Large intestine (tissue), 3 donors: ENCODE measurements around the gene MAP3K7CL. TPM values are rescaled to one million over a fixed set of nuclear protein-coding genes. Genes with fewer than 3 reads are reported as not detected.
"Not testable (repeated sequence)": the region's sequence is repeated elsewhere in the genome, so short reads cannot be mapped to it uniquely, and the experiment has no call there.

Experiments used
- DNase-seq, 2 donors: peaks; one replicate each; pipeline versions ENCODE4 v3.0.0 to v3.0.0-alpha.2; 2013
- H3K27ac ChIP-seq: one replicate; pipeline ENCODE4 v1.5.1; 2013; ENCODE audit warnings: low read length
- H3K27me3 ChIP-seq: 2 replicates; pipeline ENCODE4 v1.6.1; 2013; ENCODE audit warnings: low read length; ENCODE audit not compliant: control insufficient read depth, insufficient read depth
- H3K36me3 ChIP-seq: 2 replicates; pipeline ENCODE4 v1.6.1; 2013; ENCODE audit warnings: low read length; ENCODE audit not compliant: control insufficient read depth, insufficient read depth
- H3K4me1 ChIP-seq: one replicate; pipeline ENCODE4 v1.6.1; 2013; ENCODE audit warnings: low read length; ENCODE audit not compliant: control insufficient read depth, insufficient read depth
- H3K4me3 ChIP-seq: one replicate; pipeline ENCODE4 v1.5.1; 2013; ENCODE audit warnings: low read length
- H3K9me3 ChIP-seq: one replicate; pipeline ENCODE4 v1.6.1; 2013; ENCODE audit warnings: mild to moderate bottlenecking, low read depth, low read length, moderate library complexity; ENCODE audit not compliant: control insufficient read depth
- WGBS: methylation state at CpG from one replicate; pipeline ENCODE4 v1.1.5; 2013; ENCODE audit warnings: low lambda C conversion rate; ENCODE audit not compliant: insufficient coverage; 5-methylcytosine and 5-hydroxymethylcytosine counted together
- polyA plus RNA-seq: library from polyadenylated mRNA; unstranded; fragments of 120-200 nt; gene quantifications from one replicate; pipeline ENCODE4 v1.2.1, GENCODE V29; 2013

Gene MAP3K7CL
- polyA plus RNA-seq, 1 donor = 6.5 TPM

GRCh38 chr21:29166853-29167252 lies 36.4 kb downstream of the MAP3K7CL start:
- no peaks in the 10 kb centered on the region for H3K36me3 ChIP-seq
- no peaks in the 10 kb centered on the region for H3K9me3 ChIP-seq
- H3K4me1 ChIP-seq = no peaks in the 10 kb centered on the region
- no peak overlapping the region for H3K4me3 ChIP-seq
- H3K27ac ChIP-seq = no peak overlapping the region
- no peaks in the 10 kb centered on the region for H3K27me3 ChIP-seq
- no CpG with 5 or more reads among the region's 1 CpG for WGBS
- no peak for DNase-seq

GRCh38 chr21:29167481-29167880 lies 37.0 kb downstream of the MAP3K7CL start:
- DNase-seq, H3K36me3 ChIP-seq, H3K4me3 ChIP-seq, H3K4me1 ChIP-seq, H3K27ac ChIP-seq, H3K9me3 ChIP-seq, H3K27me3 ChIP-seq: not testable (repeated sequence)
- WGBS = no CpG with 5 or more reads among the region's 8 CpGs

DNA sequence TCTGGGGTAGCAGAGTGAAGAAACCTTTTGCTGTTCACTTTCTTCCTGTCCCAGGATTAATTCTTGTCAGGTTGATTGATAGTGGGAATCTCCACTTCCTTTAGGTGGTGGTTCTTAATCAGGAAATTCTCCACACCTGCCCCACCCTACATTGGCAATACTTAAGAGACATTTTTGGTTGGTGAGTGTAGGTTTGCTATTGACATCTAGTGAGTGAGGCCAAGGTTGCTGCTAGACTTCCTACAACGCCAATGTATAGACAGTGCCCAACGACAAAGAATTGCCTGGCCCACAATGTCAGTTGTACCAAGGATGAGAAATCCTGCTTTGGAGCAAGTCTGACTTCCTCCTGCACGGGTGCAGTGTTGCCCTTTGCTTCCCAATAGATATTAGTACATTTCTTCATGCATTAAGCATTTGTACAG lies 38.5 kb downstream of the MAP3K7CL start:
- Histone ChIP-seq H3K27me3 (no peaks in the 10 kb centered on the region), H3K4me3 (no peak overlapping the region), H3K27ac (no peak overlapping the region), H3K9me3 (no peaks in the 10 kb centered on the region), H3K4me1 (no peaks in the 10 kb centered on the region), H3K36me3 (no peaks in the 10 kb centered on the region)
- DNase-seq = no peak
- no CpG with 5 or more reads among the region's 3 CpGs for WGBS

DNA sequence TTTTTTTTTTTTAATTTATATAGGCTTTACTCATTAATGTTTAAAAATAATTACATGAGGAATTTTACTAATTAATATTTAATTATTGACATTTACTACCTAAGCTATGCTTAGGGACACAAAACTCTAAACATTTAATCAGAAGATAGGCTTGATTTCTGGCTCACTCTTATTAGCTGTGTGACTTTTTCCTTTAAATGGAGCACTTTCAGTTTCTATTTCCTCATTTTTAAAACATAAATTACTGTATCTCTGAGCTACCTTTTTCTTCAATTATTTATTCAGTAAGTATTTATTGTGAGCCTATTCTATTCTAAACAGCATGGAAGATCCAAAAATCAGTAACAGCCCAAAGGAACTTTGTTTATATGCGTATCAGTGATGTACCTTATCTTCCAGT lies 40.5 kb downstream of the MAP3K7CL start:
- H3K27me3 ChIP-seq = no peaks in the 10 kb centered on the region
- no peak overlapping the region for H3K4me3 ChIP-seq
- H3K9me3 ChIP-seq = no peaks in the 10 kb centered on the region
- no peak overlapping the region for H3K27ac ChIP-seq
- no peak for DNase-seq
- WGBS = no CpG with 5 or more reads among the region's 1 CpG
- peaks cover 3% of the 10 kb centered on the region for H3K4me1 ChIP-seq
- no peaks in the 10 kb centered on the region for H3K36me3 ChIP-seq

GRCh38 chr21:29172282-29172681 lies 41.8 kb downstream of the MAP3K7CL start:
- Histone ChIP-seq H3K4me1 (peaks cover 3% of the 10 kb centered on the region), H3K27me3 (no peaks in the 10 kb centered on the region), H3K36me3 (no peaks in the 10 kb centered on the region), H3K4me3 (no peak overlapping the region), H3K27ac (no peak overlapping the region), H3K9me3 (no peaks in the 10 kb centered on the region)
- no peak for DNase-seq
- WGBS = no CpG with 5 or more reads among the region's 1 CpG

DNA sequence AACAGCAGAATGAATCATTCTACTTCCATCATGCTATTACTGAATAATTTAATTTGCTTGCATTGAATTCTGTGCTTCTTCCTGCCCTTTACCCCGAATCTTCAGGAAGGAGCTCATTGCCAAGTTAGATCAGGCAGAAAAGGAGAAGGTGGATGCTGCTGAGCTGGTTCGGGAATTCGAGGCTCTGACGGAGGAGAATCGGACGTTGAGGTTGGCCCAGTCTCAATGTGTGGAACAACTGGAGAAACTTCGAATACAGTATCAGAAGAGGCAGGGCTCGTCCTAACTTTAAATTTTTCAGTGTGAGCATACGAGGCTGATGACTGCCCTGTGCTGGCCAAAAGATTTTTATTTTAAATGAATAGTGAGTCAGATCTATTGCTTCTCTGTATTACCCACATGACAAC lies 44.2 kb downstream of the MAP3K7CL start:
- WGBS = 98% methylated on average over 6 of the region's 9 CpGs
- Histone ChIP-seq H3K4me3 (no peak overlapping the region), H3K27ac (no peak overlapping the region), H3K4me1 (peaks cover 14% of the 10 kb centered on the region), H3K27me3 (no peaks in the 10 kb centered on the region), H3K9me3 (no peaks in the 10 kb centered on the region), H3K36me3 (no peaks in the 10 kb centered on the region)
- DNase-seq = no peak

- DNase-seq = peak in 1 of 2 donors; percentile 29
- 86% methylated on average over 2 of the region's 3 CpGs for WGBS
- no peak overlapping the region for H3K4me3 ChIP-seq
- no peaks in the 10 kb centered on the region for H3K36me3 ChIP-seq
- no peaks in the 10 kb centered on the region for H3K9me3 ChIP-seq
- H3K27me3 ChIP-seq = no peaks in the 10 kb centered on the region
- no peak overlapping the region for H3K27ac ChIP-seq
- H3K4me1 ChIP-seq = peaks cover 14% of the 10 kb centered on the region
Measured at GRCh38 chr21:29175408-29176134, 45.1 kb downstream of the MAP3K7CL start.

GRCh38 chr21:29176471-29177120 lies 46.2 kb downstream of the MAP3K7CL start:
- H3K27ac ChIP-seq = no peak overlapping the region
- no peaks in the 10 kb centered on the region for H3K9me3 ChIP-seq
- H3K27me3 ChIP-seq = no peaks in the 10 kb centered on the region
- no peak for DNase-seq
- no CpG with 5 or more reads among the region's 2 CpGs for WGBS
- H3K36me3 ChIP-seq = no peaks in the 10 kb centered on the region
- peaks cover 14% of the 10 kb centered on the region for H3K4me1 ChIP-seq
- H3K4me3 ChIP-seq = no peak overlapping the region

GRCh38 chr21:29177800-29178199 lies 47.4 kb downstream of the MAP3K7CL start:
- DNase-seq = peak; percentile 34 to 77
- Histone ChIP-seq H3K9me3 (no peaks in the 10 kb centered on the region), H3K36me3 (no peaks in the 10 kb centered on the region), H3K4me3 (no peak overlapping the region), H3K27me3 (no peaks in the 10 kb centered on the region), H3K27ac (peak overlapping the region; percentile 73), H3K4me1 (peaks cover 14% of the 10 kb centered on the region)
- no CpG with 5 or more reads among the region's 1 CpG for WGBS

GRCh38 chr21:29178926-29179325 lies 48.5 kb downstream of the MAP3K7CL start:
- no peaks in the 10 kb centered on the region for H3K27me3 ChIP-seq
- H3K36me3 ChIP-seq = no peaks in the 10 kb centered on the region
- peak overlapping the region; percentile 73 for H3K27ac ChIP-seq
- no peak for DNase-seq
- H3K4me1 ChIP-seq = peaks cover 20% of the 10 kb centered on the region
- no peak overlapping the region for H3K4me3 ChIP-seq
- no CpG with 5 or more reads among the region's 7 CpGs for WGBS
- H3K9me3 ChIP-seq = no peaks in the 10 kb centered on the region

DNA sequence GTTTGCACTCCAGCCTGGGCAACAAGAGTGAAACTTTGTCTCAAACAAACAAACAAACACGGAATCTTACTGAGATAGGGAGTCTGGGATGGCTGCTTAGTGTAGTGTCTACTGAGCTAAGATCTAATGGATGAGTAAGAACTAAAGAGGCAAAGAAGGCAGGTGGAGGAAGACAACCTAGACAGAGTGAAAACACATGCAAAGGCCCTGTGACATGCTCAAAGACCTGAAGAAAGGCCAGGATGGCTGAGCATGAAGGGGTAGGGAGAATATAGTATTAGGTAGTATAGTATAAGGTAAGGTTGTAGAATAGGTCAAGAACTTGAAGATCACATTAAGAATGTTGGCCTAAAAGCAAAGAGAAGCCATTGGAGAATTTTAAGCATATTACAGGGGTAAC lies 49.1 kb downstream of the MAP3K7CL start:
- no peak overlapping the region for H3K27ac ChIP-seq
- peaks cover 20% of the 10 kb centered on the region for H3K4me1 ChIP-seq
- no peaks in the 10 kb centered on the region for H3K27me3 ChIP-seq
- no peak overlapping the region for H3K4me3 ChIP-seq
- no peaks in the 10 kb centered on the region for H3K36me3 ChIP-seq
- no peak for DNase-seq
- 60% methylated on average over 1 of the region's 1 CpG for WGBS
- no peaks in the 10 kb centered on the region for H3K9me3 ChIP-seq
